ENCODE measurements around the gene POLR2J3. TPM values are rescaled to one million over a fixed set of nuclear protein-coding genes. Genes with fewer than 3 reads are reported as not detected.
"Not testable (repeated sequence)": the region's sequence is repeated elsewhere in the genome, so short reads cannot be mapped to it uniquely, and the experiment has no call there.

Gene POLR2J3
- total and polyA plus RNA-seq, 8 donors, result 6.9 to 84.3 (median 33.4) TPM

DNA sequence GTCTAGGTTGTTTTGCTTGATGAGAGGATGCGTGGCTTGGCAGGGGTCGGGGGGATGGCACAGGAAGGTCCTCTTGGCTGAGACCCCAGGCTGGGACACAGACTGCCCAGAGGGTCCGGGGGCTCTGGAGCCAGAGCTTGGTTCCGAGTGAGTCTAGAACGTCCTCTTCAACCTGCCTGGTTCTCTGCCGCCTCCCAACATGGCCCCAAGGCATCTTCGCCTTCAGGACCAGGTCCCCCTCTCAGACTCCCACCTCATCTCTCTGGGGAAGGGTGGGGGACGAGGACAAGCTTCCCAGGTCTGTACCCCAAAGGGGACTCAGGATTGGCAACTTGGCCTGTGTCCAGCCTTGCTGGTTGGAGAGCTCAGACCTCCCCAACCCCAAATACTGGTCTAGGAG is 30.3 kb downstream of the POLR2J3 start:
- H3K4me1 ChIP-seq; H3K4me3 ChIP-seq; intact Hi-C loops (cut with DNase I; ENCODE audit: low total_unique reads); H3K27ac ChIP-seq; H3K36me3 ChIP-seq; DNase-seq; H3K27me3 ChIP-seq; H3K9me3 ChIP-seq: not testable (repeated sequence)
- 94 to 100% (median 96%) methylated on average over 4 of the region's 8 CpGs; no CpG with 5 or more reads in 2 of the 5 donors for WGBS, 5 donors

DNA sequence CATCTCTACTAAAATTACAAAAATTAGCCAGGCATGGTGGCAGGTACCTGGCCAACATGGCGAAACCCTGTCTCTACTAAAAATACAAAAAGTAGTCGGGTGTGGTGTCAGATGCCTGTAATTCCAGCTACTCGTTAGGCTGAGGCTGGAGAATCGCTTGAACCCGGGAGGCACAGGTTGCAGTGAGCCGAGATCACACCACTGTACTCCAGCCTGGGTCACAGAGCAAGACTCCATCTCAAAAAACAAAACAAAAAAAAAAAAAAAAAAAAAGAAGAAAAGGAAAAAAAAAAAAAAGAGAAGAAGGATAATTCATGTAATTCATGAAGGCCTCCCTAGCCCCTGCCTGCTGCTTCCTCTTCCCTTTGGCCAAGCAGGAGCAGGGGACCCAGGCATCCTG is 31.8 kb downstream of the POLR2J3 start:
- H3K9me3 ChIP-seq; H3K27ac ChIP-seq; H3K4me3 ChIP-seq; H3K27me3 ChIP-seq; H3K36me3 ChIP-seq; intact Hi-C loops (cut with DNase I; ENCODE audit: low total_unique reads); DNase-seq; H3K4me1 ChIP-seq: not testable (repeated sequence)
- 91 to 98% (median 96%) methylated on average over 4 to 5 of the region's 6 CpGs for WGBS, 5 donors

DNA sequence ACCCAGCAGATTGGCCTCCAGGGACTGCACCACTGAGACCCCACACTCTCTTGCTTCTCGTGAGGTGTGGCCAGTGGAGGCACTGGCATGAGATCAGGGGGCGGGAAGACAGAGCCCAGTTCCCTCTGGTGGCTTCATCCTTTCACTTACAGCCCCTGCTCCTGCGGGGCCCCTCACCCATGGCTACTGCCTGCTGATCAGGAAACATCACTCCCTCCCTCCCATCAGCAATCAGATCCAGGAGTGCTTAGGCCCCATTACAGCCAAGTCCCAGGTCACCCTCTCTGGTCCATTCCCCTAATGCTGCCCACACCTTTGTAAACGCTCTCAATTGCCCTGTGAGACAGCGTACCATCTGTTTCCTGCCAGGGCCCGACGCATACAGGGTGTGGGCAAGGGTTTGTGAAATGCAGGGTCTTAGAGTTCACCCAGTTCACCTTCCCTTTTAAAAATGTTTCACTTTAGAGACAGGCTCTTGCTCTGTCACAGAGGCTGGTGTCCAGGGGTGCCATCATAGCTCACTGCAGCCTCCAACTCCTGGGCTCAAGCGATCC is 37.2 kb downstream of the POLR2J3 start:
- H3K4me1 ChIP-seq; H3K4me3 ChIP-seq; H3K9me3 ChIP-seq; H3K36me3 ChIP-seq; intact Hi-C loops (cut with DNase I; ENCODE audit: low total_unique reads); H3K27ac ChIP-seq; H3K27me3 ChIP-seq: not testable (repeated sequence)
- 45 to 82% (median 71%) methylated on average over 1 to 4 of the region's 8 CpGs for WGBS, 5 donors
- DNase-seq, result peak in 1 of 2 donors; percentile 1

DNA sequence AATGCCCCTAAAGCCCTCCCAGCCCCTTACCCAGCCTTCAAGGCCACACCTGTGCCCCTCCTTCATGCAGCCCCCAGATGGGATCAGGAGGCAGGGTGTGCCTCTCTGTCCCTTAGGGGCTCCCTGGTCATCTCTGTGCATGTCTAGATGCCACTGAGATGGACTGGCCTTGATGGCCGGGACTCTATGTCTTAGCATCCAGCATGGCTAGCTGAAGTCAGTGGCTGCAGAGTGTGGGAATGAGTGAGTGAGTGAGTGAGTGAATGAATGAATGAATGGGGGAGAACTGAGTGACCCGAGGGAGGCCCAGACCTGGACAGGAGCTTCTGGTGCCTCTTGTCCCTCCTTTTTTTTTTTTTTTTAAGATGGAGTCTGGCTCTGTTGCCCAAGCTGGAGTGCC is 40.3 kb downstream of the POLR2J3 start:
- DNase-seq; intact Hi-C loops (cut with DNase I; ENCODE audit: low total_unique reads); H3K4me1 ChIP-seq; H3K27ac ChIP-seq; H3K4me3 ChIP-seq; H3K27me3 ChIP-seq; H3K36me3 ChIP-seq; H3K9me3 ChIP-seq: not testable (repeated sequence)
- 90 to 100% (median 96%) methylated on average over 2 of the region's 2 CpGs for WGBS, 5 donors

DNA sequence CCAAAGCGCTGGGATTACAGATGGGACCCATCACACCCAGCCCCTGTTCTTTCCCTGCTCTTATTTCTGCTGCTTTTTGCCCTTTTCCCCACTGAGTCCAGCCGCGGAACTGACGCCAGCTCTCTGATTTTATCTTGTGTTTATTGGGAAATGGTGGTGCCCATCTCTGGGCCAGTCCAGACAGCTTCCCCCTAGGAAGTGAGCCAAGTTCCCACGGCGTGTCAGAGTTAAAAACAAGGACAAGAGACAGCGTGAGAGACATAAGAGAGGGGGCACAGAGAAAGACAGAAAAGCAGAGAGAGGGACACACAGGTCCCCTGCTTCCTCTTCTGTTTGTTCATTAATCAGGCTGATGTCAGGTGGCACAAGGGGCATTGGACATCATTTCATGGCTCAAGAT is 40.8 kb downstream of the POLR2J3 start:
- H3K27me3 ChIP-seq; H3K9me3 ChIP-seq; H3K4me3 ChIP-seq; H3K27ac ChIP-seq; intact Hi-C loops (cut with DNase I; ENCODE audit: low total_unique reads); H3K4me1 ChIP-seq; H3K36me3 ChIP-seq; DNase-seq: not testable (repeated sequence)
- no CpG with 5 or more reads among the region's 7 CpGs for WGBS, 5 donors

DNA sequence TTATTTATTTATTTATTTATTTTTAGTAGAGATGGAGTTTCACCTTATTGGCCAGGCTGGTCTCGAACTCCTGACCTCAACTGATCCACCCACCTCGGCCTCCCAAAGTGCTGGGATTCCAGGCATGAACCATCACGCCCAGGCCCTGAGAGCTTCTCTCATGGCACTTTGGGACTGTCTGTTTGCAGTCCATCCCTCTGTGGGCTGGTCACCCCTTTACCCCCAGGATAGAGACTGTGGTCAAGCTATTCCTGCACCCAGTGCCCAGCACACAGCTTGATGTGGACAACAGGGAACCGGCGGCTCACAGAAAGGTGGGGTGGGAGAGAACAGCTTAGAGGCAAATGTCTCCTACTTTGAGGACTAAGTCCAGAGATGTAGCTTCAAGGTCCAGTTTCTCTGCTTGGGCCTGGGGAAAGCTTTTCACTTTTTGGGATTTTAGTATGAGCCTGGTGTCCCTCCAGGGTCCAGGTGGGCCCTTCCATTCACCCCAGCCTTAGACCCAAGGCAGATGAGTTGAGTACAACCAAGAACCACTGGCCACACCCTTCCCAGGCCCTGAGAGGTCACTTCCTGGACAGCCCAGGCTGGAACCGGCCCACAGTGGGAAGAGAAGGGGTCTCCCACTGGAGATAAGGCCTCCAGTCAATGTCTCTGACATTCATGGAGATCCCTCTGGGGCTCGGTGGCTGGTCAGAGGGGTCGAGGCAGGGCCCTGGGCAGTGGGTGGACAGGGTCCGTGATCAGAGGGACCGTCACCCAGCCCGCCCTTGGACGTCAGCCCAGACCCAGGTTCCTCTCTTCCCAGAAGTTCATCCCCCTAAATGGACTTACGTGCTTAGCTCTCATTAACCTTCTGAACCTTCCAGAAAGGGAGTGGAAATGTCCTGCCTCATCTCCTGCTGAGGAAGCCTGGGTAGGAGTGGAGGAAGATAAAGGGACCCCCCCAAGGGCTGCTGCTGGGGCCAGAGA is 44.3 kb downstream of the POLR2J3 start:
- intact Hi-C loops (cut with DNase I; ENCODE audit: low total_unique reads); H3K4me3 ChIP-seq; H3K27me3 ChIP-seq; H3K27ac ChIP-seq; DNase-seq; H3K9me3 ChIP-seq; H3K4me1 ChIP-seq; H3K36me3 ChIP-seq: not testable (repeated sequence)
- 93 to 100% (median 100%) methylated on average over 1 to 3 of the region's 13 CpGs; no CpG with 5 or more reads in 1 of the 5 donors for WGBS, 5 donors

DNA sequence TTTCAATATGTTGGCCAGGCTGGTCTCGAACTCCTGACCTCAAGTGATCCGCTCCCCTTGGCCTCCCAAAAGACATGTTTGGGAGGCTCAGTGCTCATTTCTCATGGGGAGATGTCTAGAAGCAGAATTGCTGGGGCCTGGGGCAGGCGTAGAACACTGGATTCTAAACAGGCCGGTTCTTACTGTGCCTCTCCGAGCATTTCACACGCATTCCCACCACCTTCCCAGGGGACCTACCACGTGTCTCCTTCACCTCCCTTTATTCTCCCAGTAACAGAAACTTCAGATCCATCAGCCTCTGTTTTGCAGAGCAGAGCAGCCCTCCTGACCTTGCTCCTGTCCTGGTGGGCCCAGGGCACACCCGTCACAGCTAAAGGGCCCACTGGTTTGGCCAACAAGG is 45.2 kb downstream of the POLR2J3 start:
- DNase-seq; H3K36me3 ChIP-seq; H3K9me3 ChIP-seq; H3K4me3 ChIP-seq; H3K27ac ChIP-seq; H3K4me1 ChIP-seq; H3K27me3 ChIP-seq; intact Hi-C loops (cut with DNase I; ENCODE audit: low total_unique reads): not testable (repeated sequence)
- 82 to 86% (median 82%) methylated on average over 1 of the region's 8 CpGs; no CpG with 5 or more reads in 2 of the 5 donors for WGBS, 5 donors

DNA sequence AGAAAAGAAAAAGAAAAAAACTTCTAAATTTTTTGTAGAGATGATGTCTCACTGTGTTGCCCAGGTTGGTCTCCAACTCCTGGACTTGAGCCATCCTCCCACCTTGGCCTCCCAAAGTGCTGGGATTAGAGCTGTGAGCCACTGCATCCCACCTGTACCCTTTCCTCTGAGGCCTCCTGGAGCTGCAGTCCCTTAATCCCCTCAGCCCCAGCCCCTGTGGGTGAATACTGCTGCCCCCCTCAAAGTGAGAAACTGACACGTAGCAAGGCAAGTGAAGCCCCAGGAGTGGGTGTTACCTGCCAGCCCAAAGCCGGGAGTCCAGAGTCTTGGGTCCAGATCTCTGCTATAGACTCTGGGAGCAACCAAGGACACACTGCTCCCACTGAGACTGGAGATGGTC is 47.6 kb downstream of the POLR2J3 start:
- H3K27ac ChIP-seq; DNase-seq; H3K9me3 ChIP-seq; H3K4me3 ChIP-seq; H3K4me1 ChIP-seq; H3K36me3 ChIP-seq; intact Hi-C loops (cut with DNase I; ENCODE audit: low total_unique reads); H3K27me3 ChIP-seq: not testable (repeated sequence)
- WGBS, 5 donors, result 42 to 71% (median 43%) methylated on average over 1 of the region's 2 CpGs; no CpG with 5 or more reads in 2 of the 5 donors

DNA sequence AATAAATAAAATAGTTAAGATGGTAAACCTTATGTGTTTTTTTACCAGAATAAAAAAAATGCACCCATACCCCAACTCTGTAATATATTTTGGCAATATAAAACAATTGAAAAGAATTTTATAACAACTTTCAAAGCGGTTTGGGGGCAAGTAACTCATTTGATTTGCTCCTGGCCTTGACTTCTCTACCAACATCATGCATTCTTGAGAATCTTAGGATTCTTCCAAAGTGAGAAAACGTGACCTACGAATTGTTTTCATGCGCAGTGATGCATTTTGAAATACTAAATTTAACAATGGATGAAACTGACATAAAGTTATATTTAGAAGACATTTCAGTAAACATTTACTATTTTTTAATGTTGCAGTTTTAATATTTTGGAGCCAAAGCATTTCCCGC is 51.6 kb downstream of the POLR2J3 start:
- H3K27me3 ChIP-seq; intact Hi-C loops (cut with DNase I; ENCODE audit: low total_unique reads); DNase-seq; H3K27ac ChIP-seq; H3K36me3 ChIP-seq; H3K4me1 ChIP-seq; H3K9me3 ChIP-seq; H3K4me3 ChIP-seq: not testable (repeated sequence)
- 81 to 86% (median 83%) methylated on average over 4 of the region's 5 CpGs; no CpG with 5 or more reads in 2 of the 5 donors for WGBS, 5 donors

DNA sequence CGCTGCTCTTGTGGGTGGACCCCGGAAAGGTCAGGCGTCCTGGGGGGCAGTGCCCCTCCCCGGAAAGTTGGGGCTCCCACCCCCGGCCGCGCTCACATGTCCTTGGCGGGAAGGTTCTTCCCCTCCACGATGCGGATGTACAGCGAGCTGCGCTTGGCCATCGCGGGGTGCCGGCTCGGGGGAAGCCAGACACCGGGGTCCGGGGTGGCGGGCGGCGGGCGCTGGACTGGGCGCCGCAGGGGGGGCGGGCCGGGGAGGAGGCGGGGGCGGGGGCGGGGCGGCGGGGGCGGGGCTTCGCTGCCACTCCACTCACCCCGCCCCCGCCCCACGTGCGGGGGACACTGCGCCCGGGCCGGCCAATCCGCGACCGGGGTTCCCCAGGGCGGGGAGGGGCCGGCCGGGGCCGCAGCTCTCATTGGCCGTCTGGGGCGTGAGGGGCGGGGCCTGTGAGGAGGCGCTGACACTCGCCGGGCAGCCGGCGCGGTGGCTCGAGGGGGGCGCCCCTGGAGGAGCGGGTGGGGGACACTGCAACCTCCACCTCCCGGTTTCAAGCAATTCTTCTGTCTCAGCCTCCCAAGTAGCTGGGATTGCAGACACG is 54.7 kb downstream of the POLR2J3 start, which contains the start of gene RASA4B:
Gene RASA4B, minus strand, starts transcription at position 228 of the 598 bp plus-strand sequence. Its CDS starts 67 bp downstream, at position 161.
- H3K4me1 ChIP-seq; H3K27me3 ChIP-seq; H3K9me3 ChIP-seq; H3K36me3 ChIP-seq; intact Hi-C loops (cut with DNase I; ENCODE audit: low total_unique reads); H3K27ac ChIP-seq: not testable (repeated sequence)
- peak; percentile 18 to 36 for DNase-seq
- WGBS, 5 donors, result 0 to 2% methylated on average over 5 to 12 of the region's 61 CpGs; no CpG with 5 or more reads in 3 of the 5 donors
- peak within 1 kb of the TSS in 2 of 4 donors; percentile 23 to 29 for H3K4me3 ChIP-seq

All from stomach (tissue), 9 donors.